Panc1 (cell line): Measurements from ENCODE around the gene RASSF8. TPM values are rescaled to one million over a fixed set of nuclear protein-coding genes. Genes with fewer than 3 reads are reported as not detected.

ENCODE experiments used
- ATAC-seq: fragments of 200-7000 bp; cut with Tn5 transposase; 2 replicates; pipeline ENCODE4 v1.9.1; 2020; ENCODE audit warnings: mild to moderate bottlenecking, moderate library complexity
- BruUV-seq: library from RNA; stranded (reverse); fragments of 400-500 nt; replicated peaks from 2 replicates; lab custom pipeline; 2021; lab: Mats Ljungman, UMichigan
- CTCF ChIA-PET: fragments of 300-600 bp; sonication (Branson Sonifier 250); formaldehyde crosslinking; loops from one replicate; lab custom pipeline; 2022; ENCODE audit warnings: antibody characterized with exemption; lab: Charles Lee
- POLR2A ChIA-PET: fragments of 300-600 bp; sonication (Branson Sonifier 250); formaldehyde crosslinking; loops from one replicate; lab custom pipeline; 2022; ENCODE audit warnings: antibody characterized with exemption; lab: Charles Lee
- DNase-seq: peaks from one replicate; pipeline ENCODE4 v3.0.0-alpha.2; 2010; ENCODE audit warnings: low read depth, low spot score
- H3K27ac ChIP-seq: 2 replicates; pipeline ENCODE4 v1.5.1; 2011; ENCODE audit warnings: mild to moderate bottlenecking, low read length, inconsistent platforms
- H3K27me3 ChIP-seq: fragments of 200-500 bp; sonication (Bioruptor generic); 2 replicates; pipeline ENCODE4 v1.6.0; 2014; ENCODE audit warnings: low read length, inconsistent platforms; ENCODE audit not compliant: control insufficient read depth, insufficient read depth
- H3K36me3 ChIP-seq: fragments of 200-500 bp; sonication (Bioruptor generic); 2 replicates; pipeline ENCODE4 v1.5.1; 2014; ENCODE audit warnings: inconsistent platforms, mild to moderate bottlenecking, low read length, moderate library complexity; ENCODE audit not compliant: control insufficient read depth, insufficient read depth
- H3K4me1 ChIP-seq: 2 replicates; pipeline ENCODE4 v1.5.1; 2011; ENCODE audit warnings: inconsistent platforms, mild to moderate bottlenecking, low read length, moderate library complexity; ENCODE audit not compliant: control insufficient read depth, insufficient read depth
- H3K4me3 ChIP-seq, 2 experiments: 2 replicates each; pipeline ENCODE4 v1.5.1; 2011 to 2012; ENCODE audit warnings: low read depth in 2 of 2, low read length in 2 of 2, mild to moderate bottlenecking in 2 of 2, inconsistent platforms in 1 of 2, moderate library complexity in 1 of 2
- H3K9me3 ChIP-seq: fragments of 200-500 bp; sonication (Bioruptor generic); 2 replicates; pipeline ENCODE4 v1.5.1; 2014; ENCODE audit warnings: low read depth, mild to moderate bottlenecking, inconsistent platforms, low read length, moderate library complexity; ENCODE audit not compliant: control insufficient read depth, insufficient read depth
- CTCF ChIP-seq: fragments of 450-650 bp; IDR thresholded peaks from 2 replicates; pipeline ENCODE4 v1.5.1; 2017; ENCODE audit warnings: mild to moderate bottlenecking
- POLR2AphosphoS5 ChIP-seq: IDR thresholded peaks from 2 replicates; pipeline ENCODE4 v1.6.1; 2012; ENCODE audit warnings: mild to moderate bottlenecking, low read depth, low read length, moderate library complexity
- SIN3A ChIP-seq: IDR thresholded peaks from 2 replicates; pipeline ENCODE4 v1.6.1; 2012; ENCODE audit warnings: low read depth, mild to moderate bottlenecking, low read length, moderate library complexity, borderline replicate concordance; ENCODE audit not compliant: insufficient read depth
- TCF7L2 ChIP-seq: IDR thresholded peaks from 2 replicates; pipeline ENCODE4 v1.6.1; 2011; ENCODE audit warnings: mild to moderate bottlenecking, low read depth, low read length, inconsistent platforms
- in situ Hi-C: cut with HindIII; loops from 2 replicates; pipeline ENCODE4 v1.10.0; 2016; ENCODE audit warnings: low sequenced_read_pairs, low pct_unique_long_range_greater_than_20kb
- intact Hi-C: fragments of 100-400 bp; cut with micrococcal nuclease; formaldehyde crosslinking; loops from one replicate; pipeline ENCODE4 v1.10.0; 2022; ENCODE audit not compliant: unreplicated experiment
- total RNA-seq: library from RNA; stranded (reverse); gene quantifications from one replicate; pipeline ENCODE4 v1.2.1, GENCODE V29; 2021; ENCODE audit not compliant: unreplicated experiment
- TF ChIP-seq, protein P1 (sequence below), 2 experiments: IDR thresholded peaks; 2 replicates each; pipeline ENCODE4 v1.6.1; 2011 to 2012; ENCODE audit warnings: low read depth in 2 of 2, control low read depth in 1 of 2, low read length in 1 of 2, mild to moderate bottlenecking in 1 of 2, moderate library complexity in 1 of 2; ENCODE audit not compliant: insufficient read depth in 1 of 2

Gene RASSF8
- total RNA-seq, 1 experiment from 2014 or later = 103 TPM

- in situ Hi-C loops = no loop called here
- intact Hi-C loops = loop anchor here (1.0 to 5.0 kb wide), 3 partner anchors 67 to 593 kb away; no protein-coding TSS in a partner anchor
- Histone ChIP-seq H3K27ac (peak overlapping the region; percentile 82; the same call in 1 of the 2 replicates), H3K9me3 (no peaks in the 10 kb centered on the region), H3K36me3 (no peaks in the 10 kb centered on the region), H3K27me3 (no peaks in the 10 kb centered on the region), H3K4me1 (peaks cover 75% of the 10 kb centered on the region), H3K4me3 (no peak overlapping the region)
- no TSS peak for BruUV-seq
- TF ChIP-seq SIN3A (no peak), TCF7L2 (no peak), POLR2AphosphoS5 (no peak), CTCF (no peak)
- TF ChIP-seq, protein P1, sequence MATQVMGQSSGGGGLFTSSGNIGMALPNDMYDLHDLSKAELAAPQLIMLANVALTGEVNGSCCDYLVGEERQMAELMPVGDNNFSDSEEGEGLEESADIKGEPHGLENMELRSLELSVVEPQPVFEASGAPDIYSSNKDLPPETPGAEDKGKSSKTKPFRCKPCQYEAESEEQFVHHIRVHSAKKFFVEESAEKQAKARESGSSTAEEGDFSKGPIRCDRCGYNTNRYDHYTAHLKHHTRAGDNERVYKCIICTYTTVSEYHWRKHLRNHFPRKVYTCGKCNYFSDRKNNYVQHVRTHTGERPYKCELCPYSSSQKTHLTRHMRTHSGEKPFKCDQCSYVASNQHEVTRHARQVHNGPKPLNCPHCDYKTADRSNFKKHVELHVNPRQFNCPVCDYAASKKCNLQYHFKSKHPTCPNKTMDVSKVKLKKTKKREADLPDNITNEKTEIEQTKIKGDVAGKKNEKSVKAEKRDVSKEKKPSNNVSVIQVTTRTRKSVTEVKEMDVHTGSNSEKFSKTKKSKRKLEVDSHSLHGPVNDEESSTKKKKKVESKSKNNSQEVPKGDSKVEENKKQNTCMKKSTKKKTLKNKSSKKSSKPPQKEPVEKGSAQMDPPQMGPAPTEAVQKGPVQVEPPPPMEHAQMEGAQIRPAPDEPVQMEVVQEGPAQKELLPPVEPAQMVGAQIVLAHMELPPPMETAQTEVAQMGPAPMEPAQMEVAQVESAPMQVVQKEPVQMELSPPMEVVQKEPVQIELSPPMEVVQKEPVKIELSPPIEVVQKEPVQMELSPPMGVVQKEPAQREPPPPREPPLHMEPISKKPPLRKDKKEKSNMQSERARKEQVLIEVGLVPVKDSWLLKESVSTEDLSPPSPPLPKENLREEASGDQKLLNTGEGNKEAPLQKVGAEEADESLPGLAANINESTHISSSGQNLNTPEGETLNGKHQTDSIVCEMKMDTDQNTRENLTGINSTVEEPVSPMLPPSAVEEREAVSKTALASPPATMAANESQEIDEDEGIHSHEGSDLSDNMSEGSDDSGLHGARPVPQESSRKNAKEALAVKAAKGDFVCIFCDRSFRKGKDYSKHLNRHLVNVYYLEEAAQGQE (IDR thresholded peaks at IDR 0.05; ENCODE audit: insufficient read depth in 1 of 2, low read depth in 2 of 2, low read length in 1 of 2) = no peak
- CTCF ChIA-PET = interaction anchor here (0.8 kb wide), 1 partner anchor 647 kb away, joined by 3 read pairs; no protein-coding TSS in a partner anchor
- POLR2A ChIA-PET = no interaction called here
- no peak for DNase-seq
- no peak for ATAC-seq
Measured at GRCh38 chr12:26029736-26030022, 71.2 kb downstream of the RASSF8 start.

DNA sequence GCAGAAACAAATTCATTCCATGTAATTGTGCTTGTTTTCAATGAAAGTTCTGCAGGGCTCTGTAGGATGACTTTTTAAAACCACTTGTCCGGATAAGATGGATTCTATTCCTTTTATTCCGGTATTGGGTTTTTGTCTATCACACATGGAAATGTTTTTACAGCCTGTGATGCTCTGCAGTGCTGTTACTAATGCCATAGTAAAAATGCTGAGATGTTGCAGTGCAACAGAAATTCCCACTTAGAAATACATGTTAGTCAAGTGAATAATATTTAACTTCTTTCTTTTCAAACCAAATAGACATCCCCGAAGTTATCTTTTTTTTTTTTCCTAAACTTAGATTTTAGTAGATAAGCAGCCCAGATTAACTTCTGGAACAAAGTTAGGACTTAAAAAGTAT lies 71.9 kb downstream of the RASSF8 start:
- in situ Hi-C loops = no loop called here

More for the DNA sequence above, 71.9 kb downstream of the RASSF8 start:
- BruUV-seq = no TSS peak
- ATAC-seq = no peak
- Histone ChIP-seq H3K9me3 (no peaks in the 10 kb centered on the region), H3K4me3 (no peak overlapping the region), H3K27ac (peak overlapping the region; percentile 82), H3K27me3 (no peaks in the 10 kb centered on the region), H3K36me3 (no peaks in the 10 kb centered on the region), H3K4me1 (peaks cover 79% of the 10 kb centered on the region)
- POLR2A ChIA-PET = interaction anchor here (0.6 kb wide), 1 partner anchor 157 kb away, joined by 3 read pairs; no protein-coding TSS in a partner anchor
- DNase-seq = no peak
- CTCF ChIA-PET = no interaction called here
- no peak for TF ChIP-seq POLR2AphosphoS5
- TF ChIP-seq SIN3A = no peak
- TF ChIP-seq, protein P1 (IDR thresholded peaks at IDR 0.05; ENCODE audit: insufficient read depth in 1 of 2, low read depth in 2 of 2, low read length in 1 of 2) = no peak
- TF ChIP-seq CTCF = no peak
- no peak for TF ChIP-seq TCF7L2
- intact Hi-C loops = no loop called here
